ENCODE measurements around the gene CMSS1.

DNA sequence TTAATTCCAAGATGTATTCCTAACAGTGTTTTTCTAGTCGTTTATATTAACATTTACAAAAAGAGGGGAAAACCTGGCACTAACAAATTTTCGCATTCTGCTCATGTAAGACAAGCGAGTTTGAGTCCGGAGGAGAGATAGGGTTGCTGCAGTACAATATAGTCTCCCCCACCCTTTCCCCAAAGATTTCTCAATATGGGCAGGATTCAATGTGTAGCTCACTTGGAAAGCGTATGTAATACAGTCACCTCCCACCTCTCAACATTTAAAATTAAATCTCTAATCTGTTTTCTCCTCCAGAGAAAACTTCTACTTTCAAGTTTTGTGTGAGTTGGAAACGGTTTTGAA is 57.9 kb downstream of the CMSS1 start:
- TF ChIP-seq POLR2A (IDR thresholded peaks at IDR 0.05), result no peak
- TF ChIP-seq, protein P1, sequence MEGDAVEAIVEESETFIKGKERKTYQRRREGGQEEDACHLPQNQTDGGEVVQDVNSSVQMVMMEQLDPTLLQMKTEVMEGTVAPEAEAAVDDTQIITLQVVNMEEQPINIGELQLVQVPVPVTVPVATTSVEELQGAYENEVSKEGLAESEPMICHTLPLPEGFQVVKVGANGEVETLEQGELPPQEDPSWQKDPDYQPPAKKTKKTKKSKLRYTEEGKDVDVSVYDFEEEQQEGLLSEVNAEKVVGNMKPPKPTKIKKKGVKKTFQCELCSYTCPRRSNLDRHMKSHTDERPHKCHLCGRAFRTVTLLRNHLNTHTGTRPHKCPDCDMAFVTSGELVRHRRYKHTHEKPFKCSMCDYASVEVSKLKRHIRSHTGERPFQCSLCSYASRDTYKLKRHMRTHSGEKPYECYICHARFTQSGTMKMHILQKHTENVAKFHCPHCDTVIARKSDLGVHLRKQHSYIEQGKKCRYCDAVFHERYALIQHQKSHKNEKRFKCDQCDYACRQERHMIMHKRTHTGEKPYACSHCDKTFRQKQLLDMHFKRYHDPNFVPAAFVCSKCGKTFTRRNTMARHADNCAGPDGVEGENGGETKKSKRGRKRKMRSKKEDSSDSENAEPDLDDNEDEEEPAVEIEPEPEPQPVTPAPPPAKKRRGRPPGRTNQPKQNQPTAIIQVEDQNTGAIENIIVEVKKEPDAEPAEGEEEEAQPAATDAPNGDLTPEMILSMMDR (IDR thresholded peaks at IDR 0.05), result no peak
